ENCODE data around the gene ATP6V0B.

DNA sequence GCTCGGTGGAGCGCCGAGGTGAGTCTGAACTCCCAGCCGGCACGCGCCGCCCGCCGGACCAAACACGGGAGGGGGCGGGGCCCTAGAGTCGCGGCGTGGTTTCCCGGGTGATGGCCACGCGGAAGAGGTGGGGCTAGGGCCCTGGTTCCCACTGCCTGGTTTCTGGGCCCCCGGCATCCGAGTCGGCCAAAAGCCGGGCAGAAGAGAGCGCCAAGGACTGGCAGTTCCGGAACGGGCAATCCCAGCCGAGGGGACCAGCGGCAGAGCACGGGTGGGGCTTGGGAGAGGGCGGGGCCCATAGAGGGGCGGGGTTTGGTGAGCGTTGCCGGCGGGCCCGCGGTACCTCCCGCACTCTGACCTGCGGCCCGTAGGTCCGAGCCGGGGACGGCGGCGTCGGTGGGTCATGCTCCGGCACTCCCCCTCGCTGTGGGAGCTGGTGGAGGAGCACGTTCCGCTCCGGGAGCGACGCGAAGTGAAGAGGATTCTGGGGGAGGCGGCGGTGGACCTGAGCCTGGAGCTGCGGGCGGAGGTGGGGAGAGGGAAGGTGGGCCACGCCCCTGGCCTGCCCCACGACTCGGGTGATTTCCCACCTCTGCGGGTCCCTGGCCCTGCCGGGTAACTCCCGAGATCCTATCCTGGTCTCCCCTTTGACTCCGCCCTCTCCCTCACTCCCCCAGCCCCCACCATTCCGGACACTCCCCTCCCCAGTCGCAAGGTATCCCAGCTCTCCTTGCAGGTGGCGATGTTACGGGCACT lies 16.9 kb downstream of the ATP6V0B start, which contains the start of gene CCDC24:
- TF ChIP-seq, protein P1, sequence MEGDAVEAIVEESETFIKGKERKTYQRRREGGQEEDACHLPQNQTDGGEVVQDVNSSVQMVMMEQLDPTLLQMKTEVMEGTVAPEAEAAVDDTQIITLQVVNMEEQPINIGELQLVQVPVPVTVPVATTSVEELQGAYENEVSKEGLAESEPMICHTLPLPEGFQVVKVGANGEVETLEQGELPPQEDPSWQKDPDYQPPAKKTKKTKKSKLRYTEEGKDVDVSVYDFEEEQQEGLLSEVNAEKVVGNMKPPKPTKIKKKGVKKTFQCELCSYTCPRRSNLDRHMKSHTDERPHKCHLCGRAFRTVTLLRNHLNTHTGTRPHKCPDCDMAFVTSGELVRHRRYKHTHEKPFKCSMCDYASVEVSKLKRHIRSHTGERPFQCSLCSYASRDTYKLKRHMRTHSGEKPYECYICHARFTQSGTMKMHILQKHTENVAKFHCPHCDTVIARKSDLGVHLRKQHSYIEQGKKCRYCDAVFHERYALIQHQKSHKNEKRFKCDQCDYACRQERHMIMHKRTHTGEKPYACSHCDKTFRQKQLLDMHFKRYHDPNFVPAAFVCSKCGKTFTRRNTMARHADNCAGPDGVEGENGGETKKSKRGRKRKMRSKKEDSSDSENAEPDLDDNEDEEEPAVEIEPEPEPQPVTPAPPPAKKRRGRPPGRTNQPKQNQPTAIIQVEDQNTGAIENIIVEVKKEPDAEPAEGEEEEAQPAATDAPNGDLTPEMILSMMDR (IDR thresholded peaks at IDR 0.05), result peak in 1 of 12 donors; percentile 29
- peak in 1 of 2 donors; percentile 34 for TF ChIP-seq POLR2A (IDR thresholded peaks at IDR 0.05)

All from heart left ventricle (tissue), 13 donors.